ENCODE measurements around the gene CACNA1B. TPM values are rescaled to one million over a fixed set of nuclear protein-coding genes. Genes with fewer than 3 reads are reported as not detected.

The CACNA1B gene
- total and polyA plus RNA-seq, 9 of the 15 experiments (the other 6 are each of a cell fraction or from before 2014, with no cell fraction given) = 0.01 to 0.04 TPM; not detected in 7

GRCh38 chr9:138112791-138113600 is 235.4 kb downstream of the CACNA1B start:
- H3K79me2 ChIP-seq (ENCODE audit: control insufficient read depth, insufficient read depth, low read length) = no peaks in the 10 kb centered on the region
- TF ChIP-seq ZNF263 (CRISPR knock-in tag; IDR thresholded peaks at IDR 0.05; ENCODE audit: borderline replicate concordance) (peak; percentile 84), TFE3 (CRISPR knock-in tag; IDR thresholded peaks at IDR 0.05) (no peak)

More at GRCh38 chr9:138112791-138113600, 235.4 kb downstream of the CACNA1B start:
- intact Hi-C loops (cut with micrococcal nuclease) = no loop called here
- H3K4me3 ChIP-seq = no peak overlapping the region
- H3K36me3 ChIP-seq (ENCODE audit: control insufficient read depth, insufficient read depth, low read length) = no peaks in the 10 kb centered on the region
- ATAC-seq (no peak), FAIRE-seq (no peak), DNase-seq (ENCODE audit: extremely low read depth in 1 of 4, low spot score in 3 of 4) (no peak)
- POLR2A ChIA-PET = interaction anchor here (1.3 kb wide), 1 partner anchor 10 kb away, joined by 4 read pairs; no protein-coding TSS in a partner anchor
- H3K27ac ChIP-seq (ENCODE audit: extremely low read depth, low read depth, low read length) = no peak overlapping the region
- CTCF ChIA-PET (ENCODE audit: low intra/inter-chr PET ratio) = no interaction called here
- H3K27me3 ChIP-seq (ENCODE audit: control insufficient read depth in 2 of 2, insufficient read depth in 2 of 2, low read length in 2 of 2) = peaks cover 5 to 40% of the 10 kb centered on the region in 2 experiments; a peak in 4 of 5 replicates
- 4% methylated on average over 27 of the region's 36 CpGs for WGBS (ENCODE audit: insufficient coverage, low coverage, missing lambda C conversion rate)
- BruUV-seq (replicated peaks) = no TSS peak
- in situ Hi-C loops (cut with MboI) = no loop called here
- no peaks in the 10 kb centered on the region for H3K4me1 ChIP-seq (replicated peaks in 1 of 2; ENCODE audit: control insufficient read depth in 2 of 2, insufficient read depth in 2 of 2, low read length in 2 of 2)
- H3K9me1 ChIP-seq (ENCODE audit: control insufficient read depth, insufficient read depth, low read length) = no peaks in the 10 kb centered on the region
- H3K4me2 ChIP-seq (ENCODE audit: insufficient read depth, low read length) = no peak overlapping the region
- no peak overlapping the region for H3K9ac ChIP-seq (ENCODE audit: insufficient read depth in 1 of 2, low read depth in 2 of 2, low read length in 2 of 2)
- H3K9me3 ChIP-seq (replicated peaks; ENCODE audit: control insufficient read depth, insufficient read depth, low read depth, low read length) = no peaks in the 10 kb centered on the region
- H2AFZ ChIP-seq (ENCODE audit: low read depth, low read length) = no peak overlapping the region
- no peaks in the 10 kb centered on the region; the same call in 1 of the 2 replicates for H4K20me1 ChIP-seq (replicated peaks; ENCODE audit: control insufficient read depth, insufficient read depth, low read length)
